ENCODE results near the gene UGT1A10. TPM values are rescaled to one million over a fixed set of nuclear protein-coding genes. Genes with fewer than 3 reads are reported as not detected.

Gene UGT1A10
- total RNA-seq, 1 experiment from 2014 or later: not detected

GRCh38 chr2:233597522-233597921 lies 38.7 kb upstream of the UGT1A10 start:
- Histone ChIP-seq H3K79me2 (ENCODE audit: insufficient read depth, low read length) (no peaks in the 10 kb centered on the region), H3K9me3 (ENCODE audit: control insufficient read depth, low read depth, low read length) (no peaks in the 10 kb centered on the region), H3K4me2 (ENCODE audit: insufficient read depth, insufficient read length, low read length) (no peak overlapping the region), H2BK12ac (ENCODE audit: insufficient read length, low read depth, low read length) (no peak overlapping the region), H2BK120ac (ENCODE audit: low read depth, low read length, poor library complexity, severe bottlenecking) (no peak overlapping the region), H4K91ac (ENCODE audit: insufficient read length, low read depth, low read length) (no peak overlapping the region), H3K27ac (ENCODE audit: insufficient read length, low read depth, low read length) (no peak overlapping the region), H3K4ac (ENCODE audit: low read depth, low read length) (no peak overlapping the region), H3K4me1 (ENCODE audit: insufficient read depth, low read length) (no peaks in the 10 kb centered on the region), H4K20me1 (ENCODE audit: control insufficient read depth, insufficient read depth, insufficient read length) (no peaks in the 10 kb centered on the region), H2AFZ (ENCODE audit: low read length) (no peak overlapping the region), H3K79me1 (ENCODE audit: insufficient read depth, low read depth, low read length, poor library complexity, severe bottlenecking) (no peaks in the 10 kb centered on the region), H4K8ac (replicated peaks; ENCODE audit: insufficient read length, low read depth, low read length) (no peak overlapping the region), H2BK5ac (ENCODE audit: insufficient read length, low read length) (no peak overlapping the region), H3K9ac (ENCODE audit: extremely low read depth, insufficient read length, low read length) (no peak overlapping the region), H2AK5ac (ENCODE audit: insufficient read length, low read length) (no peak overlapping the region), H4K5ac (ENCODE audit: insufficient read length, low read depth, low read length) (no peak overlapping the region), H3K23ac (ENCODE audit: insufficient read length, low read depth, low read length) (no peak overlapping the region), H3K14ac (ENCODE audit: insufficient read depth, low read length) (no peak overlapping the region), H3K27me3 (ENCODE audit: insufficient read depth, low read length) (no peaks in the 10 kb centered on the region), H3T11ph (ENCODE audit: low read length) (no peak overlapping the region), H3K23me2 (ENCODE audit: insufficient read length, low read depth, low read length, poor library complexity, severe bottlenecking) (no peaks in the 10 kb centered on the region), H2BK15ac (ENCODE audit: low read depth, low read length) (no peak overlapping the region), H3K56ac (ENCODE audit: insufficient read length, low read depth, low read length) (no peak overlapping the region), H3K18ac (ENCODE audit: insufficient read length, low read depth, low read length) (no peak overlapping the region), H2BK20ac (ENCODE audit: low read depth, low read length, poor library complexity, severe bottlenecking) (no peak overlapping the region)
- peaks cover 2% of the 10 kb centered on the region for H3K27me3 Mint-ChIP-seq (ENCODE audit: low read depth)
- WGBS (ENCODE audit: extremely low coverage, insufficient read length, low lambda C conversion rate): no CpG with 5 or more reads among the region's 1 CpG
- DNase-seq: no peak
- no peaks in the 10 kb centered on the region; a peak in 1 of 7 replicates for H3K36me3 Mint-ChIP-seq (ENCODE audit: insufficient read depth in 1 of 3, low read depth in 3 of 3)
- TF ChIP-seq, protein P1, sequence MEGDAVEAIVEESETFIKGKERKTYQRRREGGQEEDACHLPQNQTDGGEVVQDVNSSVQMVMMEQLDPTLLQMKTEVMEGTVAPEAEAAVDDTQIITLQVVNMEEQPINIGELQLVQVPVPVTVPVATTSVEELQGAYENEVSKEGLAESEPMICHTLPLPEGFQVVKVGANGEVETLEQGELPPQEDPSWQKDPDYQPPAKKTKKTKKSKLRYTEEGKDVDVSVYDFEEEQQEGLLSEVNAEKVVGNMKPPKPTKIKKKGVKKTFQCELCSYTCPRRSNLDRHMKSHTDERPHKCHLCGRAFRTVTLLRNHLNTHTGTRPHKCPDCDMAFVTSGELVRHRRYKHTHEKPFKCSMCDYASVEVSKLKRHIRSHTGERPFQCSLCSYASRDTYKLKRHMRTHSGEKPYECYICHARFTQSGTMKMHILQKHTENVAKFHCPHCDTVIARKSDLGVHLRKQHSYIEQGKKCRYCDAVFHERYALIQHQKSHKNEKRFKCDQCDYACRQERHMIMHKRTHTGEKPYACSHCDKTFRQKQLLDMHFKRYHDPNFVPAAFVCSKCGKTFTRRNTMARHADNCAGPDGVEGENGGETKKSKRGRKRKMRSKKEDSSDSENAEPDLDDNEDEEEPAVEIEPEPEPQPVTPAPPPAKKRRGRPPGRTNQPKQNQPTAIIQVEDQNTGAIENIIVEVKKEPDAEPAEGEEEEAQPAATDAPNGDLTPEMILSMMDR (conservative IDR thresholded peaks at IDR 0.05): no peak
- H3K4me1 Mint-ChIP-seq: no peaks in the 10 kb centered on the region
- H3K4me3 Mint-ChIP-seq: no peak overlapping the region
- peaks cover 7 to 18% of the 10 kb centered on the region in 2 experiments; a peak in 4 of 5 replicates for H3K9me3 Mint-ChIP-seq
- no peak overlapping the region for H3K27ac Mint-ChIP-seq
